SIG-M5 (cell line): Measurements from ENCODE around the gene SAT2.
"Not testable (repeated sequence)": the region's sequence is repeated elsewhere in the genome, so short reads cannot be mapped to it uniquely, and the experiment has no call there.

Experiments used
- DNase-seq: peaks from one replicate; lab custom pipeline; 2025; lab: John Stamatoyannopoulos, UW

SAT2 gene

DNA sequence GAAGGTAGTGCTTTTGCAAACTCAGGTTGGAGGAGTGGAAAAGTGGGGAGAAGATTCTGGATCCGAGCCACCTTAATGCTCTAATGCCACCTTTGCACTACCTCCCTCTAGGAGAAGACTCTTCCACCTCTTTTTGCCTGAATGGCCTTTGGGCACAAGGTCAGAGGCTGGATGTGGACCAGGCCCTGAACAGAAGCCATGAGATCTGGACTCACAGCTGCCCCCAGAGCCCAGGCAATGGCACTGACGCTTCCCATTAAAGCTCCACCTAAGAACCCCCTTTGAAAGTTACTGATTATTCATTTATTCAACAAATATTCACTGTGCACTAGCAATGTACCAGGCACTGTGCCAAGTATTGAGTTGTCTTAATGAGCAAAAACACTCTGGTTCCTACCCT lies 5.5 kb upstream of the SAT2 start:
- DNase-seq, result no peak

DNA sequence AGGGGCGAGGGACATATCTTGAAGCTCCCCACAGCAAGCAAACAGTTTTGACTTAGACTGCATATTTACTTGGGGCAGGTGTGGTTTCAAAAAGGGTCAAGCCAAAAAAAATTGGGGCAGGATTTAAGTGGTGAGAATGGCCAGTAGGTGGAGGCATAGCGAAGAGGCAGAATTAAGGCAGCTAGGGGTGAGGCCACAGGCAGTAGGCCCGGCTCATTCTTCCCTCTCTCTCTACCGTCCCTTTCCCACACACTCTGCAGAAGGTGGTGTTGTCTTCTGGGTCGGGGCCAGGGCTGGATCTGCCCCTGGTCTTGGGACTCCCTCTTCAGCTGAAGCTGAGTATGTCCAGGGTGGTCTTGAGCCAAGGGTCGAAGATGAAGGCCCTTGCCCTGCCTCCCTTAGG lies 4.9 kb upstream of the SAT2 start:
- DNase-seq, result no peak

DNA sequence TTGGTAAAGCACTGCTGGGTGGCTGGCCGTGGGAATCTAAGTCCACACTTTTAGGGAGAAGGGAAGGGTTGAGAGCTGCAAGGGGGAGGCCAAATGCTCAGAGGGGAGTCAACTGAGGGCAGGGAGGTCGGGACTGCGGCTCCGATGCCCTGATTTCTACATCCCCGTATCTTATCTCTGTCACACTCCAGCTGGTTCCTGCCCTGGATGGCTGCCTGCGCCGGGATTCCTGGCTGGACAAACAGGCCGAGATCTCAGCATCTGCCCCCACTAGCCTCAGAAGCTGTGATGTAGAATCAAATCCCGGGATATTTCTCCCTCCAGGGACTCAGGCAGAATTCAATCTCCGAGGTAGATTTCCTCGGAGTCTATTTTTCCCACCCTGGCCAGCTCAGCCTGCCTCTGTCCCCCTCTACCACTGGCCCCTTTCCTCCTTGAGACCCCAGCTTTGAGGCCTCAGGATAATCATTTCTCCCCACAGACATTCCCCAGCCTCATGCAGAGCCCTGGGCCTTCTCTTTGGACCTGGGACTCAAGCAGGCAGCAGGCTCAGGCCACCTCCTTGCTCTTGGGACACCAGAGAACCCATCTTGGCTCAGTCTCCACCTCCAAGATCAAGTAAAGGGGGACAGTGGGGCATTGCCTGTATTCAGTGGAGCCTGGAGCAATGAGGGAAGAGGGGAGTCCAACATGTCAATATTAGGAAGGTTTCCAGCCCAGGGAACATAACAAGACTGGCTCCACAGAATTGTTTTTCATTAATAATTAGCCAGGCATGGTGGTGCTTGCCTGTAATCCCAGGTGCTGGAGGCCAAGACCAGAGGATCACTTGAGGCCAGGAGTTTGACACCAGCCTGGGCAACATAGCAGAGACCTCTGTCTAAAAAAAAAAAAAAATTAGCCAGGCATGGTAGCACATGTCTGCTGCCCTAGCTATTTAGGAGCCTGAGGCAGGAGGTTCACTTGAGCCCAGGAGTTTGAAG lies 4.1 kb upstream of the SAT2 start:
- DNase-seq, result no peak

DNA sequence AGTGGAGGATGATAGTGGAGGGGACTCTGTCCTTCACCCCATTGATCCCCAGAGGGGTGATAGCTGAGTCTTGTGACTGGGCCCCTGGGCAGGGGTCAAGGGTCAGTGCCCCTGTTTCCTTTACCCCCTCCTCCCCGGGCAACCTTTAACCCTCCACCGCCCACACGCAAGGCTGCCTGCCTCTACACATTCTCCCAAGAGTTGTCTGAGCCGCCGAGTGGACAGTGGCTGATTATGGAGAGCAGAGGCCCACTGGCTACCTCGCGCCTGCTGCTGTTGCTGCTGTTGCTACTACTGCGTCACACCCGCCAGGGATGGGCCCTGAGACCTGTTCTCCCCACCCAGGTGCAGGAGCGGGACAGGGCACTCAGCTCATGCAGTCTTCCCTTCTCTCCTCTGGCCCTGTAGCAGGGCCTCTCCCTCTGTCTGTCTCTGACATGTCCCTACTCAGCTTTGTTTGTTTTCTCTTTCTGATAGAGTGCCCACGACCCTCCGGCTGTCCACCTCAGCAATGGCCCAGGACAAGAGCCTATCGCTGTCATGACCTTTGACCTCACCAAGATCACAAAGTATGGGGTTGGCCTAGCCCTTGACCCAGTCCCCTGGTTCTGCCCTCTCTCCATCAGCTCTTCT lies 2.4 kb upstream of the SAT2 start, which contains the start of gene SHBG:
Gene SHBG (plus strand): TSS at position 197 of the 633 bp plus-strand sequence. CDS start 38 bp downstream, at position 235.
- no peak for DNase-seq

DNA sequence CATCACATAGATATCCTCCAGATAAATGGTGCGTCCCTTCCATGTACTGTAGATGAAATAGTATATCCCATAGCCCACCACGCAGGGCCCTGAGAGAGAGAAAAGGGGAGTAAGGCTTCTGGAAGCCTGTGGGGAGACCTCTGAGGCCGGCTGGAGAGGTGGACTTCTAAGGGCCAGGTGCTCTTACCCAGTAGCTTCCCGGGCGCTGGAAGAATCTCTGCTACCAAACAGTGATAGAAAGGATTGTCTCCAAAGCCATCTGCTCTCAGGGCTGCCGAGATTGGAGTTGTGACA lies 718 bp downstream of the SAT2 start:
- DNase-seq, result no peak

DNA sequence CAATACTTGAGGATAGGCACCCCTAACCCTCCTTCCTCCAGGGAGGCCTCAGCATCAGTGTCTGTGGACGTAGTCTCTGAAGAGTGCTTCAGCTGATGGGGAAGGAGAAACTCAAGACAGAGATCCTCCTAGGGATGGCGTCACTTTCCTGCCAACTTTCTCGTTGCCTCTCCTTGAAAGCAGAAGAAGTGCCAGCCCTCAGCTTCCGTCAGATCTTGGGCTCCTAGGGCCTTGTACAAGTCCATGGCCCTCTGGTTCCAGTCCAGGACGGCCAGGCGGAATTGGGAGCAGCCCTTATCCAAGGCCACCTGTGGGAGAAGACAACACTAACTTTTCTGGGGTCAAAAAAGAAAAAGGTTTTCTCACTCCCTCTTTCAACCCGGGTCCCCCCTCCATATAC lies 1.3 kb downstream of the SAT2 start:
- DNase-seq, result no peak

DNA sequence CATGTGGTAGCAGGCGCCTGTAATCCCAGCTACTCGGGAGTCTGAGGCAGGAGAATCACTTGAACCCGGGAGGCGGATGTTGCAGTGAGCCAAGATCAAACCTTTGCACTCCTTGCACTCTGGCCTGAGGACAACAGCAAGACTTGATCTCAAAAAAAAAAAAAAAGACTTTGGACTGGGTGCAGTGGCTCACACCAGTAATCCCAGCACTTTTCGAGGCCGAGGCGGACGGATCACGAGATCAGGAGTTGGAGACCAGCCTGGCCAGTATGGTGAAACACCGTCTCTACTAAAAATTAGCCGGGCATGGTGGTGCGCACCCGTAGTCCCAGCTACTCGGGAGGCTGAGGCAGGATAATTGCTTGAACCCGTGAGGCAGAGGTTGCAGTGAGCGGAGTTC lies 1.9 kb downstream of the SAT2 start:
- not testable (repeated sequence) for DNase-seq

DNA sequence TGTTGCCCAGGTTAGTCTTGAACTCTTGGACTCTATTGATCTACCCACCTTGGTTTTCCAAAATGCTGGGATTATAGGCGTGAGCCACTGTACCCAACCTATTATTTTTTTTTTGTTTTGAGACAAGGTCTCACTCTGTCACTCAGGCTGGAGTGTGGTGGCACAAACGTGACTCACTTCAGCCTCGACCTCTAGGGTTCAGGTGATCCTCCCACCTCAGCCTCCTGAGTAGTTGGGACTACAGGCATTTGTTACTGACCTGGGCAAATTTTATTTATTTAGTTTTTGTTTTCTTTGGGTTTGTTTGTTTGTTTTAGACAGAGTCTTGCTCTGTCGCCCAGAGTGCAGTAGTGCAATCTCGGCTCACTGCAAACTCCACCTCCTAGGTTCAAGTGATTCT lies 4.0 kb downstream of the SAT2 start:
- no peak for DNase-seq

DNA sequence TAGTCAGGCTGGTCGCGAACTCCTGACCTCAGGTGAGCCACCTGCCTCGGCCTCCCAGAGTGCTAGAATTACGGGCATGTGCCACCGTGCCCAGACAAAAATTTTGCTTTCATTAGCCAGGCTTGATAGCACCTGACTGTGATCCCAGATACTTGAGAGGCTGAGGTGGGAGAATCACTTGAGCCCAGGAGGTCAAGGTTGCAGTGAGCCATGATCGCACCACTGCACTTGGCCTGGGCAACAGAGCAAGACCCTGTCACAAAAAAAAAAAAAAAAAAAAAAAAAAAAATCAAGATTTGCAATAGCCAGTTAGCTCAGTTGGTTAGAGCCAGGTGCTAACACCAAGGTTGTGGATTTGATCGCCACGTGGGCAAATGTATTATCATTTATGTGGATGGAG lies 6.8 kb downstream of the SAT2 start:
- DNase-seq, result no peak

DNA sequence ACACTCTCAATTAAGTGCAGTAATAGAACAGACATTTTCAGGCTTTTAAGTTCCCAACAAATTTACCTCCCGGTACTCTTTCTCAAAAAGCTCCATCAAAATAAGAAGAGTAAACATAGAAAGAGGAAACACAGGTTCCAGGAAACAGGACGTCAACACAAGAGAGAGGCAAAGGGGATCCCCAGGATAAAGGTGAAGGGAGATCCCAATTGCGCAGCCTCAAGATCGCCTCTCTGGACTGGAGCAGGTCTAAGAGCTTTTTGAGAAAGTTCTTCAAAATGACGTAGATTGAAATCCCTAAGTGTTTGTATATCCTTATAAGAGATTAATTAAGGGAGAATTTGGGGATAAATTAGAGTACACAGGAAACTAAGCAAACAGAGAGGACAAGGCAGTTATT lies 9.0 kb downstream of the SAT2 start:
- no peak for DNase-seq

DNA sequence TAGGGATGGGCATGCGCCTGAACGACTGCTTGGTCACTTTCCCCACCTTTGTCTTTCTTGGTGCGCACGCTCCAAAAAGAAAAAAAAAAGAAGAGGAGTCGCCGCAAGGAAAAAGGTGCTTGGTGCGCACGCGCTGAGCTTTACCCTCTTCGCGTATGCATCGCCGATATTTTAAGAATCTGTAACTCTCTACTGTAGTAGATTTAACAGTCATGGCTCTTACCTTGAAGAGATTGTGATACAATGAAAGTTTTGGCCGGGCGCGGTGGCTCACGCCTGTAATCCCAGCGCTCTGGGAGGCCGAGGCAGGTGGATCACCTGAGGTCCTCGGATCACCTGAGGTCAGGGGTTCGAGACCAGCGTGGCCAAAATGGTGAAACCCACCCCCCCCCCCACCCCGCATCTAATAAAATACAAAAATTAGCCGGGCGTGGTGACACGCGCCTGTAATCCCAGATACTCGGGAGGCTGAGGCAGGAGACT lies 12.3 kb downstream of the SAT2 start:
- no peak for DNase-seq

DNA sequence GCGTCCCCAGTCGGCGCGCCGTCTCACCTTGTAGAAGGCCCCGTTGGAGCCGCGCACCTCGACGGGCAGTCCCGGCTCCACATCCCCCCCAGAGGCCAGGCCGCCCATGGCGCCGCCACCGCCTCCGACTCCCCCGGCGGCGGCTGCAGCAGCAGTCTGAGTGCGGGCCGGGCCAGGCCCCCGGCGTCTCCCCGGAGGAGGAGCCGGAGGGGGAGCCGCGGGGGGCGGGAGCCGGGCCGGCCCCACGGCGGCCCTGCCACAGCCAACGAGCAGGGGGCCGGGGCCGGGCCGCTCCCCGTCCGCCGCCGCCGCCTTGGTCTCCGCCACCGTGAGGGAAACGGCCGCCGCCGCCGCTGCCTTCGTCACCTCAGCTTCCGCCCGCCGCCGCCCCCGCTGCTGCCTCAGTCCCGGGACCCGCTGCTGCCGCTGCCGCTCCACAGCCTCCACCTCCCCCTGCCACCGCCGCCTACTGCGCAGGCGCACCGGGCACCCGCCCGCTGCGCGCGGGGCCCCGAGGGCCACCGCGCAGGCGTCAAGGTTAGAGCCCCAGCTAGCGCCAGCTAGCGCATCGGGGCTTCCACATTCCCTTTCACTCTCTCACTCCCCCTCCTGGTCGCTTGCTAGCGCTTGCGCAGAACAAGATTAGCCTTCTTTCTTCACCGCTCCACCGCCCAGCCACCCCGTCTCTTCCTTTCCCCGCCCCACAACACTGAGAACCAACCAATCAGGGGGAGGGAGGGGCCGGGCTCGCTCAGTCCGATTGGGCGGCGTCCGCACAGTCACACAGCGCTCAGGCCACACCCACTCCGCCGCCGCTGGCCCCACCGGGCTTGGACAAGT lies 13.0 kb downstream of the SAT2 start, which contains the start of gene FXR2:
Gene FXR2 (minus strand): TSS at position 473 of the 840 bp plus-strand sequence. CDS start 365 bp downstream, at position 108.
- peak; percentile 100 for DNase-seq

DNA sequence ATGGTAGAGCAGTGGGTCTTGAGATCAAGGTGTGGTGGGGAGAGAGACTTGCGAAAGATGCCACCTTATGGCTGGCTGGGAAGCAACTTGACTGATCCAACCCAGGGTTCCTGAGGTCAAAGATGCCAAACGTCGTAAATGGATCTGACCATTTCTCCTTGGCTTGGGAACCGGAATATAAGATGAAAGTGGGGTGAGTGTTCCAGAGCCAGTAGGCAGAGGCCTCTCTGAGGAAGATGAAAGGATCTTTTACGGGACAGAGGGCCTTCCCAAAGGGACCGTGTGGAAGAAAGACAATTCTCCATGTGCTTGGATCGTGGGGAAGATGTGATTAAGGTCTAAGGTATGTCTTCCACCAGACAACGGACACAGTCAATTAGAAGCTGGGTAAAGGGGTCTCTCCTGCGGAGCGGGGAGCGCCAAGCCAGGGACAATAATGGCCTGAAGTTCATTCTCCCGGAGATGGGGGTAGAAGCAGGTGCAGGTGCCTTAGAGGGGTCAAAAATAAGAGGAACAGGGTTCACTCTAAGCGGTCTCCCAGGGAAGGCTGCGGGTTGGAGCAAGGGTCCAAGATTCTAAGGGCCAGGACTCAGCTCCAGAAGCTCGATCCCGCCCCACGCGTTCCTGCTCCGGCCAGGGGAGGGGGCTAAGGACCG lies 13.7 kb downstream of the SAT2 start:
- no peak for DNase-seq

DNA sequence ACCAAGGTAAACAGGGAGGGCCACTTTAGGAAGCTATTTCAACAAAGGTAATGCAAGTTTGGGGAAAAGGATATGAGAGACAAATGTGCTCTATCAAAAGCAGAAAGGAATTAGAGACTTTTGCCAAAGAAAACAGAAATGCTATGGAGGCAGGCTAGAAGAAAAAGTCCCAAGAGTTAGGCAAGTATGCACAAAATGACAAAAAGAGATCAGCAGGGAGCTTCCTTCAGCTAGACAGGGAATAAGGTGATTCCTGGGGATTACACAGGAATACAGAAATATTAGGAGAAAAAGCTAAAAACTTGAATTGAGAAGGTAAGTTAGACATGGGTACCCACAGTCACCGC lies 15.4 kb downstream of the SAT2 start:
- DNase-seq, result no peak

DNA sequence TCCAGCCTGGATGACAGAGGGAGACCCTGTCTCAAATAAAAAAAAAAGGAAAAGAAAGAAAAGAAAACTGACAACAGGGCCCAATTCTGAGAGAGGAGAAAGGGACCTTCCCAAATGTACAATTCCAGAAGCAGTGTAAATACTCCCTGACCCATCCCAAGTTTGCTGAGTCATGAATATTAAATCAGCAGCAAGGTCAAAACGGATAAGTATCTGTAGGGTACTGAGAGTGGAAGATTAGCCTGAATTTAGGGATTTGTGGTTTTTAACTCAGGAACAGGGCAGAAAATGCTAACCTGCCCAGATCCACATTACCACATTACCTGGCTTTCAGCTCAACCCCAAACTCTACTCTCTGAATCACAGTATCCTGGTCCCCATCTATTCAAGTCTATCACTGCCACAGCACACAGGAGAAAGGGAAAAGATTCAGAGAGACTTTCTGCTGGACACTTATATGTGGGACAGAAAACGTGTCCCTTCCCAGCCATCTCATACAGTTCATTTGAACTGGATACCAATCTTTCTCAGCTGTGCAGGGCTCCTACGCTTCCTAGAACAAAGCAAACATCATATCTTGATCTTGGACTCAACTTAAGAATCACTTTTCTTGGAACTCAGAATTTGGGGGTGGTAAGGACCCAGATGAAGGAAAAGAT lies 15.9 kb downstream of the SAT2 start:
- no peak for DNase-seq

DNA sequence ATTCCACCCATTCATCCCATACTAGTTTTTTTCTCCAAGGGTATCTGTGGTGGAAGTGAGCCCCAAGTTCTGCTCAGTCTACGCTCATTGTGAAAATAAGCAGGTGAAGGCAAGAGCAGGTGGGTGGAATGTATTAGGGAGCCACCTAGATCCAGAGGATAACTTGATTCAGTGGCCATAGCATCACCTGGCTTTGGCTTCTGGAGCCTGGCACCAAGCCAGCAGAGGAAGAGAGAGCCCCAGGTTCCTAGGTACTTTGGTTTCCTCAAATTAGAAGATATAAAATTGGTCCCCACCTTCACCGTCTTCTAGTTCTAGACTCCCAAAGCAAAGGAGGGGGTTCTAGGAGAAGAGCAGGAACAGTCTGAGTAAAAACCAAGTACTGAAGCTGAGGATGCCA lies 17.0 kb downstream of the SAT2 start:
- no peak for DNase-seq

DNA sequence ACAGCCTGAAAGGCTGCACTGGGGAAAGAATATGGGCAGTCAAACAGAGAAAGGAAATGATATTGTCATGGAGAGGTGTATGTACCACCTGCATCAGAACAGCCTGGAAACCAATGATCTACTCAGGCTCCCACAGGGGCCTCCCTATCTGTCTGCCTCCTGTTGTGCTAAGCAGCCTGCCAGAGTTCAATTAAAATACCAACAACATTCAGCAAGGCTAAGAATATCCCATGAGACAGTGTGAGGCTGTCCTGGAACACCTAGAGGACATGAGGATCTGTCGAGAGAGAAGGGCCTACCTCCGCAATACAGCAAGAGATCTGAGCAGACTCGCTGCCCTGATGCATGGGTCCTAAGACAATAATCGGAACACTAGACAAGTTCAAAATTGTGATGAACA lies 21.3 kb downstream of the SAT2 start:
- DNase-seq, result no peak

DNA sequence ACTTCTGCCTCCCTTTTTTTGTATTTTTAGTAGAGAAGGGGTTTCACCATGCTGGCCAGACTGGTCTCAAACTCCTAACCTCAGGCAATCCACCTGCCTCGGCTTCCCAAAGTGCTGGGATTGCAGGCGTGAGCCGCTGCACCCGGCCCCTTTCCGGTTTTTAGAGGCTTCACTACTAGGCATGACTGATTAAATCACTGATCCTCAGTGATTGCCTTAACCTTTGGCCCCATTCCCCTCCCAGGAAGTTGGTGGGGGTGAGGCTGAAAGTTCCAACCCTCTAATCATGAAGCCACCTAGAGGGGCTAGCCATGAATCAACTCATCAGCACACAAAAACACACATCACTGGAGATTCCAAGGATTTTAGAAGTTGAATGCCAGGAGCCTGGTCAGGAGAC lies 30.1 kb downstream of the SAT2 start:
- not testable (repeated sequence) for DNase-seq

DNA sequence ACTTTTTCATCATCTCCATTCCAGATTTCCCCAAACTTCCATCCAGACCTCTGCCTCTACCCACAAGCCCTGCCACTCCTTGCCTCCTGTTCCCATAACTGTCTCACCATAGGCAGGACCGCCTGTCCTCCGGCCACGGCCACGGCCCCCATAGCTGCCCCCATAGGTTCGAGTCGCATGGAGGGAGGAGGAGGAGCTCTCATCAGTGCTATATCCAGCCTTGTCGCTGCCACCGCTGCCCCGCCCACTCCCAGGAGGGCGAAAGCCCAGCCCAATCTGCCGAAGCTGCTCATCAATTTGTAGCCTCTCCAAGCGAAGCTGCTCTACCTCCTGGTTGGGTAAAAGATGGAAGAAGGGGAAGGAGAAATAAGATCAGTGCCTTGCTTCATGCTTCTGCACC lies 34.3 kb downstream of the SAT2 start:
- DNase-seq, result no peak

DNA sequence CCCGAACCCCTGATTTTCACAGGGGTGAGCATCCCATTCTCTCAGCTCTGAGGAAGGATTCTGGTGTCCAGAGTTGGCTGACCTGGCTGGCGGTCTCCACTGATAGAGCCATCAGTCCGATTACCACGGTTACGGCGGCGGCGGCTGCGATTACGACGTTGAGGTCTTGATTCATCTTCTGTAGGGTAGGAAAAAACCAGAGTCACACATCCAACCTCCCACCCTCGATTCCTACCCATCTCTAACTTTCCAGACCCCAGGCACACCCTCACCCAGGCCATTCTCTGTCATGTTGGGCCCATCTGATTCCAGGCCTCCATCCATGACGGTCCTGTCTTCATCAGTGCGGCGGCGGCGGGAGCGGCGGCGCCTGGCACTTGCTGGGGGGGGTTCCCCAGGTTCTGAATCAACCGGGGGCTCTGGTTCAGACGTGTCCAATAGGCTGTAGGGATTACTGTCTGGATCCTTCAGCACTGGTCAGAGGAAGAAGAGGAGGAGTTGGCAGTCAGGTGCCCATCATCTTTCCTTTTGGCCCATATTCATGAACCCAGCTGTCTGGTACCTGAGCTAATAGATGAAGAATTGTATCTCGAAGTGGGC lies 35.1 kb downstream of the SAT2 start:
- no peak for DNase-seq

DNA sequence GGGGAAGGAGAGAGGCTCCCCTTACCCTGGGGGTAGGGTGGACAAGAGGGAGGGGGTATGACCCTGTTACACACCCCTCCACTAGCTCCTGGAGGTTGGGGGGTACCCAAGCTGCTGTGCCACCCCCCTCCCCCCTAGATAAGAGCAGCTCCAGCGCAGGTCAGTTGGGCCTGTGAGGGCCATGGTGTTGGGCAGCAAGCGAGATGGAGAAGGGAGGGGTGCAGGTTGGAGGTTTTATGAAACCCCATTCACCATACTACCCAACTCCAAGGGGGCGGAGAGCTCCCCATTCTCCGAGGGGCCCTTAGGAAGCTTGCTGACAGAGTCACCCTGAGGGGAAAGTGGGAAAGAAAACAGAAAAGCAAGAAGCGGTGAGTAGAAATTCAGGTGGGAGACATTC lies 36.0 kb downstream of the SAT2 start:
- DNase-seq, result no peak
